Endothelial cell of umbilical vein (primary cell): Measurements from ENCODE around the gene CEP164. TPM values are rescaled to one million over a fixed set of nuclear protein-coding genes. Genes with fewer than 3 reads are reported as not detected.

Source experiments
- BruUV-seq: library from RNA; stranded (reverse); fragments of 400-500 nt; replicated peaks from 2 replicates; lab custom pipeline; 2021; lab: Mats Ljungman, UMichigan
- CTCF ChIA-PET: fragments of 300-600, 350-600 bp; sonication (Branson Sonifier 250); formaldehyde crosslinking; loops from one replicate; lab custom pipeline; 2021; ENCODE audit warnings: antibody characterized with exemption, inconsistent platforms; lab: Charles Lee
- POLR2A ChIA-PET: fragments of 300-600, 350-600 bp; sonication (Branson Sonifier 250); formaldehyde crosslinking; loops from one replicate; lab custom pipeline; 2021; ENCODE audit warnings: antibody characterized with exemption, inconsistent platforms; lab: Charles Lee
- DNase-seq: peaks from one replicate; pipeline ENCODE4 v3.0.0-alpha.2; 2011; ENCODE audit warnings: low read depth, low spot score
- FAIRE-seq: peaks from 2 replicates; lab custom pipeline; 2011; peaks lifted over from hg19 to GRCh38; lab: Jason Lieb, UNC
- H2AFZ ChIP-seq: 2 replicates; pipeline ENCODE4 v1.6.0; 2012; ENCODE audit warnings: low read depth, low read length, control low read depth, inconsistent platforms
- H3K27ac ChIP-seq: 2 replicates; pipeline ENCODE4 v1.5.1; 2011; ENCODE audit warnings: low read depth, mild to moderate bottlenecking, control low read depth, low read length, moderate library complexity; ENCODE audit not compliant: insufficient read depth
- H3K27me3 ChIP-seq, 2 experiments: 2 replicates each; pipeline versions ENCODE4 v1.6.0 to v1.6.1; 2011; ENCODE audit warnings: low read length in 2 of 2, mixed read lengths in 1 of 2; ENCODE audit not compliant: control insufficient read depth in 2 of 2, insufficient read depth in 2 of 2
- H3K36me3 ChIP-seq, 2 experiments: 2 replicates in 1 of 2; 3 replicates in 1 of 2; pipeline ENCODE4 v1.5.1; 2011; ENCODE audit warnings: low read length in 2 of 2, mild to moderate bottlenecking in 1 of 2, moderate library complexity in 1 of 2; ENCODE audit not compliant: control insufficient read depth in 2 of 2, insufficient read depth in 2 of 2; ENCODE audit errors: extremely low read depth in 1 of 2
- H3K4me1 ChIP-seq: 3 replicates; pipeline ENCODE4 v1.5.1; 2011; ENCODE audit warnings: mild to moderate bottlenecking, low read length; ENCODE audit not compliant: control insufficient read depth, insufficient read depth; ENCODE audit errors: extremely low read depth
- H3K4me2 ChIP-seq: 2 replicates; pipeline ENCODE4 v1.6.1; 2011; ENCODE audit warnings: low read length, control low read depth, mixed read lengths; ENCODE audit not compliant: insufficient read depth
- H3K4me3 ChIP-seq, 3 experiments: fragments of 200-600 bp in 1 of 3; sonication (generic), shearing (Covaris generic) in 1 of 3; replicated peaks in 1 of 3; 2 replicates each; pipeline ENCODE4 v1.5.1; 2011 to 2016; ENCODE audit warnings: control low read depth in 3 of 3, low read length in 3 of 3, mild to moderate bottlenecking in 2 of 3, inconsistent platforms in 1 of 3, low read depth in 1 of 3, moderate library complexity in 1 of 3; ENCODE audit not compliant: insufficient read depth in 1 of 3
- H3K79me2 ChIP-seq: 2 replicates; pipeline ENCODE4 v1.6.0; 2012; ENCODE audit warnings: low read length, inconsistent platforms; ENCODE audit not compliant: control insufficient read depth, insufficient read depth
- H3K9ac ChIP-seq: replicated peaks from 2 replicates; pipeline ENCODE3; 2011; ENCODE audit warnings: low read length, control low read depth; ENCODE audit not compliant: insufficient read depth; ENCODE audit errors: extremely low read depth
- H3K9me1 ChIP-seq: replicated peaks from 3 replicates; pipeline ENCODE4 v1.6.0; 2011; ENCODE audit warnings: mild to moderate bottlenecking, low read length; ENCODE audit not compliant: control insufficient read depth, insufficient read depth; ENCODE audit errors: extremely low read depth
- H3K9me3 ChIP-seq: replicated peaks from 2 replicates; pipeline ENCODE4 v1.5.1; 2012; ENCODE audit warnings: low read length, inconsistent platforms; ENCODE audit not compliant: control insufficient read depth, insufficient read depth
- H4K20me1 ChIP-seq: replicated peaks from 2 replicates; pipeline ENCODE3; 2011; ENCODE audit warnings: mild to moderate bottlenecking, low read length; ENCODE audit not compliant: control insufficient read depth, insufficient read depth; ENCODE audit errors: extremely low read depth
- CTCF ChIP-seq, 2 donors: IDR thresholded peaks; 1 replicate in 1 of 2; 2 replicates in 1 of 2; pipeline ENCODE4 v1.5.1; 2011; ENCODE audit warnings: low read length in 2 of 2, mild to moderate bottlenecking in 2 of 2, moderate library complexity in 2 of 2, control low read depth in 1 of 2, inconsistent platforms in 1 of 2, low read depth in 1 of 2; ENCODE audit not compliant: insufficient read depth in 1 of 2; ENCODE audit errors: extremely low read depth in 1 of 2
- EZH2 ChIP-seq: IDR thresholded peaks from 2 replicates; pipeline ENCODE4 v1.6.1; 2012; ENCODE audit warnings: borderline replicate concordance, low read depth, mild to moderate bottlenecking, moderate library complexity, low read length, inconsistent platforms; ENCODE audit not compliant: severe bottlenecking
- FOS ChIP-seq: IDR thresholded peaks from 2 replicates; pipeline ENCODE4 v1.6.1; 2011; ENCODE audit warnings: mild to moderate bottlenecking, low read length, moderate library complexity, borderline replicate concordance; ENCODE audit not compliant: insufficient read depth
- GATA2 ChIP-seq: IDR thresholded peaks from 2 replicates; pipeline ENCODE4 v1.7.0; 2011; ENCODE audit warnings: low read depth, mild to moderate bottlenecking, moderate library complexity, mixed read lengths, low read length; ENCODE audit not compliant: insufficient read length, insufficient read depth
- JUN ChIP-seq: IDR thresholded peaks from 2 replicates; pipeline ENCODE4 v1.6.1; 2011; ENCODE audit warnings: borderline replicate concordance, low read depth; ENCODE audit not compliant: insufficient read length, insufficient read depth
- MAX ChIP-seq: IDR thresholded peaks from 2 replicates; pipeline ENCODE4 v1.6.1; 2011; ENCODE audit not compliant: insufficient read depth, insufficient read length
- MYC ChIP-seq: IDR thresholded peaks from one replicate; pipeline ENCODE4 v1.6.1; 2011; ENCODE audit warnings: mild to moderate bottlenecking, low read depth, low read length
- POLR2A ChIP-seq: IDR thresholded peaks from 2 replicates; pipeline ENCODE4 v1.6.1; 2012; ENCODE audit warnings: low read depth, mild to moderate bottlenecking, control low read depth, low read length
- POLR2AphosphoS5 ChIP-seq: IDR thresholded peaks from 2 replicates; pipeline ENCODE4 v1.6.1; 2012; ENCODE audit warnings: low read depth, mild to moderate bottlenecking, control low read depth, low read length, moderate library complexity; ENCODE audit not compliant: insufficient read depth
- dilution Hi-C: fragments of 300-500 bp; cut with MboI; formaldehyde crosslinking; loops from one replicate; pipeline ENCODE4 v1.15.0; 2019; ENCODE audit warnings: low sequenced_read_pairs; ENCODE audit not compliant: extremely low pct_ligation_motif_present
- intact Hi-C: fragments of 100-400 bp; cut with micrococcal nuclease; formaldehyde crosslinking; loops from one replicate; pipeline ENCODE4 v1.10.0; 2022
- polyA plus RNA-seq, 4 experiments: library from polyadenylated mRNA; depleted of rRNA in 3 of 4; stranded (reverse) in 3 of 4; unstranded in 1 of 4; fragments of >200 nt; gene quantifications; 2 replicates each; pipeline versions ENCODE4 v1.2.1 to v1.2.3, GENCODE V29; 2011 to 2012; ENCODE audit warnings: missing spikeins in 1 of 4
- total RNA-seq: library from RNA; stranded (reverse); gene quantifications from 2 replicates; pipeline ENCODE4 v1.2.3, GENCODE V29; 2021

The CEP164 gene
- total and polyA plus RNA-seq, 2 donors (not counting 3 experiments of a cell fraction or from before 2014, with no cell fraction given), result 22.7 to 48.4 TPM

GRCh38 chr11:117426297-117426685 is 98.6 kb downstream of the CEP164 start:
- Histone ChIP-seq H4K20me1 (no peaks in the 10 kb centered on the region), H3K36me3 (no peaks in the 10 kb centered on the region), H3K27ac (no peak overlapping the region), H3K4me2 (no peak overlapping the region), H3K79me2 (no peaks in the 10 kb centered on the region), H3K27me3 (no peaks in the 10 kb centered on the region), H3K9me3 (no peaks in the 10 kb centered on the region), H3K9ac (no peak overlapping the region), H2AFZ (no peak overlapping the region), H3K9me1 (no peaks in the 10 kb centered on the region), H3K4me1 (no peaks in the 10 kb centered on the region), H3K4me3 (no peak overlapping the region)
- FAIRE-seq, result peak; percentile 90
- BruUV-seq, result no TSS peak
- dilution Hi-C loops, result no loop called here
- TF ChIP-seq CTCF (IDR thresholded peaks at IDR 0.05; ENCODE audit: extremely low read depth in 1 of 2, insufficient read depth in 1 of 2, low read depth in 1 of 2, low read length in 2 of 2), result peak; percentile 93 to 96
- no peak for TF ChIP-seq GATA2
- peak; percentile 46 for DNase-seq
- POLR2A ChIA-PET, result no interaction called here
- CTCF ChIA-PET, result interaction anchor here (0.5 to 5.7 kb wide), 101 partner anchors 10 to 772 kb away, joined by 3 to 133 read pairs (median 4); no protein-coding TSS in a partner anchor
- intact Hi-C loops, result loop anchor here (1.0 to 2.0 kb wide), 3 partner anchors 195 to 521 kb away; no protein-coding TSS in a partner anchor

- TF ChIP-seq JUN, result no peak
- no peak for TF ChIP-seq POLR2A
- TF ChIP-seq EZH2, result no peak
- TF ChIP-seq GATA2, result no peak
- no peak for TF ChIP-seq MYC
- TF ChIP-seq FOS, result no peak
- TF ChIP-seq CTCF (IDR thresholded peaks at IDR 0.05; ENCODE audit: extremely low read depth in 1 of 2, insufficient read depth in 1 of 2, low read depth in 1 of 2, low read length in 2 of 2), result no peak
- no peak for TF ChIP-seq MAX
- TF ChIP-seq POLR2AphosphoS5, result no peak
- Histone ChIP-seq H3K79me2 (no peaks in the 10 kb centered on the region), H3K4me1 (no peaks in the 10 kb centered on the region), H3K27ac (no peak overlapping the region), H3K9ac (no peak overlapping the region), H2AFZ (no peak overlapping the region), H3K9me1 (no peaks in the 10 kb centered on the region), H3K27me3 (no peaks in the 10 kb centered on the region), H3K36me3 (no peaks in the 10 kb centered on the region), H3K4me2 (no peak overlapping the region), H3K9me3 (no peaks in the 10 kb centered on the region), H4K20me1 (no peaks in the 10 kb centered on the region), H3K4me3 (no peak overlapping the region)
- ChIA-PET POLR2A (no interaction called here), CTCF (interaction anchor here (0.9 to 5.7 kb wide), 30 partner anchors 11 to 626 kb away, joined by 3 to 133 read pairs (median 10); no protein-coding TSS in a partner anchor)
- dilution Hi-C loops, result no loop called here
- FAIRE-seq (no peak), DNase-seq (no peak)
- no TSS peak for BruUV-seq
- intact Hi-C loops, result loop anchor here (1.0 to 2.0 kb wide), 3 partner anchors 194 to 520 kb away; no protein-coding TSS in a partner anchor
These were observed 99.3 kb downstream of the CEP164 start for GRCh38 chr11:117426941-117427340.
